HG03159 (cell line): Measurements from ENCODE around the gene CHD6.

Source experiments
- ATAC-seq: cut with Tn5 transposase; IDR thresholded peaks from one replicate; pipeline ENCODE4 v1.9.1; 2021; ENCODE audit warnings: mild to moderate bottlenecking, moderate library complexity; ENCODE audit not compliant: unreplicated experiment

CHD6 gene

GRCh38 chr20:41621971-41622370 lies 3.8 kb upstream of the CHD6 start:
- no peak for ATAC-seq

GRCh38 chr20:41621421-41621820 lies 3.2 kb upstream of the CHD6 start:
- no peak for ATAC-seq

GRCh38 chr20:41619360-41620100 lies 1.4 kb upstream of the CHD6 start:
- no peak for ATAC-seq

- no peak for ATAC-seq
Observed at GRCh38 chr20:41618807-41619311, 682 bp upstream of the CHD6 start.

- ATAC-seq: peak; percentile 6
Observed at GRCh38 chr20:41617059-41617901, 897 bp downstream of the CHD6 start.

- no peak for ATAC-seq
Observed at GRCh38 chr20:41616228-41616627, 1.9 kb downstream of the CHD6 start.

- ATAC-seq: no peak
Observed at GRCh38 chr20:41615676-41616075, 2.5 kb downstream of the CHD6 start.

GRCh38 chr20:41615110-41615509 lies 3.1 kb downstream of the CHD6 start:
- no peak for ATAC-seq

GRCh38 chr20:41613321-41613720 lies 4.9 kb downstream of the CHD6 start:
- ATAC-seq: no peak

GRCh38 chr20:41609474-41609873 lies 8.7 kb downstream of the CHD6 start:
- no peak for ATAC-seq

GRCh38 chr20:41608606-41609005 lies 9.6 kb downstream of the CHD6 start:
- no peak for ATAC-seq

- no peak for ATAC-seq
Observed at GRCh38 chr20:41607791-41608190, 10.4 kb downstream of the CHD6 start.

GRCh38 chr20:41604002-41604401 lies 14.2 kb downstream of the CHD6 start:
- no peak for ATAC-seq

GRCh38 chr20:41601742-41602141 lies 16.4 kb downstream of the CHD6 start:
- ATAC-seq: no peak

- ATAC-seq: no peak
Observed at GRCh38 chr20:41600926-41601631, 17.1 kb downstream of the CHD6 start.

GRCh38 chr20:41599699-41600104 lies 18.5 kb downstream of the CHD6 start:
- ATAC-seq: no peak

- no peak for ATAC-seq
Observed at GRCh38 chr20:41598719-41599118, 19.5 kb downstream of the CHD6 start.

GRCh38 chr20:41594514-41595322 lies 23.5 kb downstream of the CHD6 start:
- no peak for ATAC-seq

GRCh38 chr20:41592516-41593216 lies 25.5 kb downstream of the CHD6 start:
- no peak for ATAC-seq

- ATAC-seq: no peak
Observed at GRCh38 chr20:41587956-41588355, 30.2 kb downstream of the CHD6 start.
